IMR-90 (cell line): ENCODE data around the gene IFITM10. TPM values are rescaled to one million over a fixed set of nuclear protein-coding genes. Genes with fewer than 3 reads are reported as not detected.

Experiments used
- ATAC-seq: fragments of 200-7000 bp; cut with Tn5 transposase; 2 replicates; pipeline ENCODE4 v1.9.1; 2020; ENCODE audit warnings: low read depth, mild to moderate bottlenecking, moderate library complexity
- BruUV-seq: library from RNA; stranded (reverse); fragments of 400-500 nt; replicated peaks from 2 replicates; lab custom pipeline; 2021; lab: Mats Ljungman, UMichigan
- CTCF ChIA-PET: fragments of 300-600 bp; formaldehyde crosslinking; extraction: SDS; loops from one replicate; lab custom pipeline; 2021; ENCODE audit warnings: antibody characterized with exemption; lab: Yijun Ruan, JAX
- POLR2A ChIA-PET: fragments of 300-600 bp; sonication (Branson Sonifier 250); formaldehyde crosslinking; loops from one replicate; lab custom pipeline; 2022; ENCODE audit warnings: antibody characterized with exemption; ENCODE audit not compliant: unreplicated experiment; lab: Charles Lee
- DNase-seq: peaks from one replicate; pipeline ENCODE4 v3.0.0; 2013
- H2AFZ ChIP-seq: replicated peaks from 2 replicates; pipeline ENCODE3; 2013; ENCODE audit warnings: low read length, mild to moderate bottlenecking; ENCODE audit not compliant: poor library complexity
- H2AK5ac ChIP-seq: 2 replicates; pipeline ENCODE4 v1.6.1; 2013; ENCODE audit warnings: low read depth, low read length, inconsistent platforms
- H2AK9ac ChIP-seq: replicated peaks from 2 replicates; pipeline ENCODE3; 2013; ENCODE audit warnings: mild to moderate bottlenecking, low read depth, low read length, moderate library complexity; ENCODE audit not compliant: poor library complexity
- H2BK120ac ChIP-seq: 2 replicates; pipeline ENCODE4 v1.6.1; 2013; ENCODE audit warnings: low read depth, low read length, inconsistent platforms
- H2BK15ac ChIP-seq: 3 replicates; pipeline ENCODE4 v1.6.1; 2013; ENCODE audit warnings: low read depth, low read length, inconsistent platforms
- H2BK20ac ChIP-seq: 2 replicates; pipeline ENCODE4 v1.6.1; 2013; ENCODE audit warnings: low read depth, mild to moderate bottlenecking, inconsistent platforms, low read length, moderate library complexity
- H2BK5ac ChIP-seq: 2 replicates; pipeline ENCODE4 v1.6.1; 2013; ENCODE audit warnings: mild to moderate bottlenecking, low read depth, low read length, inconsistent platforms; ENCODE audit not compliant: poor library complexity, severe bottlenecking
- H3K14ac ChIP-seq: replicated peaks from 2 replicates; pipeline ENCODE4 v1.6.1; 2013; ENCODE audit warnings: low read depth, low read length, inconsistent platforms
- H3K18ac ChIP-seq: 2 replicates; pipeline ENCODE4 v1.6.1; 2013; ENCODE audit warnings: low read depth, low read length, control low read depth
- H3K23ac ChIP-seq: 2 replicates; pipeline ENCODE4 v1.6.1; 2013; ENCODE audit warnings: low read depth, low read length, inconsistent platforms
- H3K27ac ChIP-seq: 2 replicates; pipeline ENCODE4 v1.5.1; 2013; ENCODE audit warnings: mild to moderate bottlenecking, control low read depth, low read length; ENCODE audit not compliant: insufficient read depth
- H3K27me3 ChIP-seq: 2 replicates; pipeline ENCODE4 v1.6.1; 2013; ENCODE audit warnings: low read length; ENCODE audit not compliant: control insufficient read depth, insufficient read depth
- H3K36me3 ChIP-seq: 2 replicates; pipeline ENCODE4 v1.6.1; 2013; ENCODE audit warnings: low read length, mixed read lengths; ENCODE audit not compliant: control insufficient read depth, insufficient read depth
- H3K4ac ChIP-seq: 2 replicates; pipeline ENCODE4 v1.6.1; 2013; ENCODE audit warnings: low read depth, low read length, inconsistent platforms
- H3K4me1 ChIP-seq: 2 replicates; pipeline ENCODE4 v1.6.1; 2013; ENCODE audit warnings: low read length, mixed read lengths; ENCODE audit not compliant: control insufficient read depth, insufficient read depth
- H3K4me2 ChIP-seq: 2 replicates; pipeline ENCODE4 v1.6.1; 2013; ENCODE audit warnings: low read depth, mild to moderate bottlenecking, control low read depth, low read length, moderate library complexity
- H3K4me3 ChIP-seq: 2 replicates; pipeline ENCODE4 v1.5.1; 2013; ENCODE audit warnings: low read depth, mild to moderate bottlenecking, control low read depth, low read length, moderate library complexity; ENCODE audit not compliant: insufficient read depth
- H3K56ac ChIP-seq: 2 replicates; pipeline ENCODE4 v1.6.1; 2013; ENCODE audit warnings: low read length, inconsistent platforms; ENCODE audit not compliant: insufficient read depth; ENCODE audit errors: extremely low read depth
- H3K79me1 ChIP-seq, 2 experiments: 2 replicates each; pipeline ENCODE4 v1.6.1; 2013; ENCODE audit warnings: low read length in 2 of 2, inconsistent platforms in 1 of 2, low read depth in 1 of 2
- H3K9ac ChIP-seq: 2 replicates; pipeline ENCODE4 v1.6.1; 2013; ENCODE audit warnings: low read depth, low read length, control low read depth
- H3K9me1 ChIP-seq: 2 replicates; pipeline ENCODE4 v1.6.1; 2013; ENCODE audit warnings: low read length, inconsistent platforms; ENCODE audit not compliant: insufficient read depth
- H3K9me3 ChIP-seq: 2 replicates; pipeline ENCODE4 v1.6.1; 2013; ENCODE audit warnings: low read length; ENCODE audit not compliant: control insufficient read depth, insufficient read depth
- H4K20me1 ChIP-seq: 2 replicates; pipeline ENCODE4 v1.6.1; 2013; ENCODE audit warnings: low read length, inconsistent platforms; ENCODE audit not compliant: insufficient read depth
- H4K5ac ChIP-seq: 2 replicates; pipeline ENCODE4 v1.6.1; 2013; ENCODE audit warnings: mild to moderate bottlenecking, low read depth, low read length, control low read depth
- H4K8ac ChIP-seq, 2 experiments: 2 replicates each; pipeline ENCODE4 v1.6.1; 2013; ENCODE audit warnings: low read depth in 2 of 2, low read length in 2 of 2, control low read depth in 1 of 2, inconsistent platforms in 1 of 2
- H4K91ac ChIP-seq: 2 replicates; pipeline ENCODE4 v1.6.1; 2013; ENCODE audit warnings: low read depth, low read length, inconsistent platforms; ENCODE audit not compliant: insufficient read depth
- BHLHE40 ChIP-seq: fragments of 150-350 bp; IDR thresholded peaks from 2 replicates; pipeline ENCODE4 v1.6.1; 2016; ENCODE audit warnings: mild to moderate bottlenecking, low read depth, low read length
- CEBPB ChIP-seq: IDR thresholded peaks from 2 replicates; pipeline ENCODE4 v1.6.1; 2012; ENCODE audit warnings: low read depth, low read length, improper control_type of control experiment
- CHD1 ChIP-seq: IDR thresholded peaks from 2 replicates; pipeline ENCODE4 v1.6.1; 2012; ENCODE audit warnings: low read depth, low read length, improper control_type of control experiment
- FOS ChIP-seq: fragments of 150-350 bp; IDR thresholded peaks from 2 replicates; pipeline ENCODE4 v1.6.1; 2016; ENCODE audit warnings: low read depth, low read length
- MAFK ChIP-seq: IDR thresholded peaks from 2 replicates; pipeline ENCODE4 v1.6.1; 2012; ENCODE audit warnings: low read depth, low read length, improper control_type of control experiment
- MAZ ChIP-seq: IDR thresholded peaks from 2 replicates; pipeline ENCODE4 v1.6.1; 2012; ENCODE audit warnings: low read depth, mild to moderate bottlenecking, low read length, improper control_type of control experiment, moderate library complexity, borderline replicate concordance
- MXI1 ChIP-seq: IDR thresholded peaks from 2 replicates; pipeline ENCODE4 v1.6.1; 2012; ENCODE audit warnings: low read depth, mild to moderate bottlenecking, low read length, moderate library complexity, borderline replicate concordance
- NFE2L2 ChIP-seq: fragments of 150-350 bp; IDR thresholded peaks from 2 replicates; pipeline ENCODE4 v1.6.1; 2016; ENCODE audit warnings: low read depth, mild to moderate bottlenecking, low read length
- POLR2A ChIP-seq: IDR thresholded peaks from 2 replicates; pipeline ENCODE4 v1.6.1; 2012; ENCODE audit warnings: mild to moderate bottlenecking, low read depth, low read length
- RAD21 ChIP-seq: IDR thresholded peaks from 2 replicates; pipeline ENCODE4 v1.6.1; 2012; ENCODE audit warnings: low read length, improper control_type of control experiment
- RCOR1 ChIP-seq: IDR thresholded peaks from 2 replicates; pipeline ENCODE4 v1.6.1; 2012; ENCODE audit warnings: mild to moderate bottlenecking, low read length, improper control_type of control experiment; ENCODE audit not compliant: insufficient replicate concordance
- RFX5 ChIP-seq: IDR thresholded peaks from 2 replicates; pipeline ENCODE4 v1.8.0; 2012; ENCODE audit warnings: low read depth, mild to moderate bottlenecking, low read length, moderate library complexity
- SMC3 ChIP-seq: fragments of 150-350 bp; IDR thresholded peaks from 2 replicates; pipeline ENCODE4 v1.6.1; 2016; ENCODE audit warnings: low read depth, mild to moderate bottlenecking, antibody characterized with exemption, low read length, moderate library complexity
- WGBS, 2 experiments: methylation state at CpG; one replicate each; pipeline versions ENCODE4 v1.1.5 to v1.1.7; 2013; ENCODE audit warnings: missing lambda C conversion rate in 2 of 2; ENCODE audit not compliant: insufficient read length in 1 of 2; ENCODE audit errors: extremely low coverage in 2 of 2; 5-methylcytosine and 5-hydroxymethylcytosine counted together
- dilution Hi-C: fragments of 300-500 bp; cut with HindIII; formaldehyde crosslinking; loops from one replicate; pipeline ENCODE4 v1.14.3; 2018; ENCODE audit warnings: low sequenced_read_pairs; ENCODE audit not compliant: unreplicated experiment
- in situ Hi-C: fragments of 300-500 bp; cut with MboI; formaldehyde crosslinking; loops from 3 replicates; pipeline ENCODE4 v1.14.3; 2019; ENCODE audit warnings: low sequenced_read_pairs, inconsistent platforms, mixed read lengths
- intact Hi-C: fragments of 100-400 bp; cut with micrococcal nuclease; formaldehyde crosslinking; loops from 2 replicates; pipeline ENCODE4 v1.10.0; 2022
- polyA plus RNA-seq, 3 experiments: library from polyadenylated mRNA; depleted of rRNA; stranded (reverse); fragments of >200 nt; gene quantifications; 2 replicates each; pipeline ENCODE4 v1.2.3, GENCODE V29; 2012; ENCODE audit warnings: low replicate concordance in 1 of 3
- total RNA-seq: library from RNA; depleted of rRNA; stranded (reverse); fragments of >200 nt; gene quantifications from 2 replicates; pipeline ENCODE4 v1.2.3, GENCODE V29; 2012
- TF ChIP-seq, protein P1 (sequence below): fragments of 150-350 bp; IDR thresholded peaks from 2 replicates; pipeline ENCODE4 v1.6.1; 2016; ENCODE audit warnings: low read depth, mild to moderate bottlenecking, low read length, moderate library complexity, borderline replicate concordance
- TF ChIP-seq, protein P2 (sequence below): conservative IDR thresholded peaks from 2 replicates; pipeline ENCODE4 v1.5.1; 2012; ENCODE audit warnings: mild to moderate bottlenecking, low read depth, low read length, improper control_type of control experiment

Gene IFITM10
- total and polyA plus RNA-seq, 2 of the 4 experiments (the other 2 are of a cell fraction) = 0.15 to 0.18 TPM

DNA sequence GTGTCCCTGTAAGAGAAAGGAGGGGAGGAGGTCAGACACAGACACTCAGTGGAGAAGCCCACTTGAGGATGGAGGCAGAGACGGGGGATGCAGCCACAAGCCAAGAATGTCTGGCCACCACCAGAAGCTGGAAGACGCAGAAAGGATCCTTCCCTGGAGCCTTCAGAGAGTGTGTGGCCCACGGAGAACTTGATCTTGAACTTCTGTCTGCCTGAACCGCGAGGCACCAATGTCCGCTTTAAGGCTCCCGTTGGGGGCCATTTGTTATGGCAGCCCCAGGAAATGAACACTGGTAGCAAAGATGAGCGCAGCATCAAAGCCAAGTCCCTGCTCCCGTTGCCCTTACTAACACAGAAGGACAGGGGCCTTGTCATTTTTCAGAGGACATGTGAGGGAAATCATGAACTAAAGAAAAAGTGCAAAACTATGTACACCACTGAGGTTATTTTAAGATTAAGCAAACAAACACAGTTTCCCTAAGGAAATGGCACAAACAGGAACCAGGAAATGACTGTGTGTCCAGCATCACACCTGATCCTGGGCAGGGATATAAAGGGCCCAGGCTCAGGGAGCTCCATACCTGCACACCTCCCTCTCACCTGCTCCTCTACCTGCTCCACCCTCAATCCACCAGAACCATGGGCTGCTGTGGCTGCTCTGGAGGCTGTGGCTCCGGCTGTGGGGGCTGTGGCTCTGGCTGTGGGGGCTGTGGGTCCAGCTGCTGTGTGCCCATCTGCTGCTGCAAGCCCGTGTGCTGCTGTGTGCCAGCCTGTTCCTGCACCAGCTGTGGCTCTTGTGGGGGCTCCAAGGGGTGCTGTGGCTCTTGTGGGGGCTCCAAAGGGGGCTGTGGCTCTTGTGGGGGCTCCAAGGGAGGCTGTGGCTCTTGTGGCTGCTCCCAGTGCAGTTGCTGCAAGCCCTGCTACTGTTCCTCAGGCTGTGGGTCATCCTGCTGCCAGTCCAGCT, 53.5 kb downstream of the IFITM10 start, which contains the start of gene KRTAP5-6:
KRTAP5-6 (plus strand) TSS at position 588 of the 963 bp plus-strand sequence; CDS start at position 639, 51 bp downstream.
- Histone ChIP-seq H3K4me3 (no peak within 1 kb of the TSS), H4K5ac (no peak within 1 kb of the TSS), H2BK120ac (no peak within 1 kb of the TSS), H2BK20ac (no peak within 1 kb of the TSS), H3K14ac (no peak within 1 kb of the TSS), H3K4ac (no peak within 1 kb of the TSS), H3K4me2 (no peak within 1 kb of the TSS), H3K18ac (no peak within 1 kb of the TSS), H2AK5ac (no peak within 1 kb of the TSS), H3K56ac (no peak within 1 kb of the TSS), H2BK5ac (no peak within 1 kb of the TSS), H2BK15ac (no peak within 1 kb of the TSS), H3K9ac (no peak within 1 kb of the TSS), H3K23ac (no peak within 1 kb of the TSS), H3K9me1 (no peaks in the 10 kb centered on the region), H3K4me1 (peaks cover 1% of the 10 kb centered on the region; the same call in 1 of the 2 replicates), H4K91ac (no peak within 1 kb of the TSS), H3K9me3 (peaks cover 3% of the 10 kb centered on the region), H4K20me1 (no peaks in the 10 kb centered on the region), H3K27ac (no peak within 1 kb of the TSS), H3K79me1 (no peaks in the 10 kb centered on the region), H4K8ac (no peak within 1 kb of the TSS), H3K27me3 (peaks cover 53% of the 10 kb centered on the region), H2AFZ (no peak within 1 kb of the TSS), H3K36me3 (no peaks in the 10 kb centered on the region), H2AK9ac (no peak within 1 kb of the TSS)
- in situ Hi-C loops (loop anchor here (5.0 kb wide), 2 partner anchors 125 to 455 kb away; no protein-coding TSS in a partner anchor), dilution Hi-C loops (no loop called here), intact Hi-C loops (no loop called here)
- POLR2A ChIA-PET = no interaction called here
- ATAC-seq = no peak
- no peak for DNase-seq
- CTCF ChIA-PET = no interaction called here
- no TSS peak for BruUV-seq
- WGBS, 2 experiments = 63% methylated on average over 5 of the region's 11 CpGs; no CpG with 5 or more reads in 1 of the 2 experiments
- TF ChIP-seq CHD1 (no peak), MXI1 (no peak), POLR2A (no peak), RFX5 (no peak), SMC3 (no peak), FOS (no peak), MAZ (no peak), NFE2L2 (no peak), RCOR1 (no peak), BHLHE40 (no peak), MAFK (no peak), RAD21 (no peak), CEBPB (no peak)
- TF ChIP-seq, protein P1, sequence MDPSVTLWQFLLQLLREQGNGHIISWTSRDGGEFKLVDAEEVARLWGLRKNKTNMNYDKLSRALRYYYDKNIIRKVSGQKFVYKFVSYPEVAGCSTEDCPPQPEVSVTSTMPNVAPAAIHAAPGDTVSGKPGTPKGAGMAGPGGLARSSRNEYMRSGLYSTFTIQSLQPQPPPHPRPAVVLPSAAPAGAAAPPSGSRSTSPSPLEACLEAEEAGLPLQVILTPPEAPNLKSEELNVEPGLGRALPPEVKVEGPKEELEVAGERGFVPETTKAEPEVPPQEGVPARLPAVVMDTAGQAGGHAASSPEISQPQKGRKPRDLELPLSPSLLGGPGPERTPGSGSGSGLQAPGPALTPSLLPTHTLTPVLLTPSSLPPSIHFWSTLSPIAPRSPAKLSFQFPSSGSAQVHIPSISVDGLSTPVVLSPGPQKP = no peak
- TF ChIP-seq, protein P2, sequence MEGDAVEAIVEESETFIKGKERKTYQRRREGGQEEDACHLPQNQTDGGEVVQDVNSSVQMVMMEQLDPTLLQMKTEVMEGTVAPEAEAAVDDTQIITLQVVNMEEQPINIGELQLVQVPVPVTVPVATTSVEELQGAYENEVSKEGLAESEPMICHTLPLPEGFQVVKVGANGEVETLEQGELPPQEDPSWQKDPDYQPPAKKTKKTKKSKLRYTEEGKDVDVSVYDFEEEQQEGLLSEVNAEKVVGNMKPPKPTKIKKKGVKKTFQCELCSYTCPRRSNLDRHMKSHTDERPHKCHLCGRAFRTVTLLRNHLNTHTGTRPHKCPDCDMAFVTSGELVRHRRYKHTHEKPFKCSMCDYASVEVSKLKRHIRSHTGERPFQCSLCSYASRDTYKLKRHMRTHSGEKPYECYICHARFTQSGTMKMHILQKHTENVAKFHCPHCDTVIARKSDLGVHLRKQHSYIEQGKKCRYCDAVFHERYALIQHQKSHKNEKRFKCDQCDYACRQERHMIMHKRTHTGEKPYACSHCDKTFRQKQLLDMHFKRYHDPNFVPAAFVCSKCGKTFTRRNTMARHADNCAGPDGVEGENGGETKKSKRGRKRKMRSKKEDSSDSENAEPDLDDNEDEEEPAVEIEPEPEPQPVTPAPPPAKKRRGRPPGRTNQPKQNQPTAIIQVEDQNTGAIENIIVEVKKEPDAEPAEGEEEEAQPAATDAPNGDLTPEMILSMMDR = no peak
